ENCODE data around the gene ASPSCR1. TPM values are rescaled to one million over a fixed set of nuclear protein-coding genes. Genes with fewer than 3 reads are reported as not detected.
A peak's percentile ranks its signal among the peaks of the same experiment; 100 is the strongest.

Gene ASPSCR1
- total and polyA plus RNA-seq, 2 of the 13 experiments (the other 11 are each of a cell fraction or from before 2014, with no cell fraction given): 274 to 314 TPM

GRCh38 chr17:82016061-82016874, 38.8 kb downstream of the ASPSCR1 start (continued):
- no peak for TF ChIP-seq MXD3 (CRISPR knock-in tag; IDR thresholded peaks at IDR 0.05)
- no peak for TF ChIP-seq ZNF614 (CRISPR knock-in tag; IDR thresholded peaks at IDR 0.05; ENCODE audit: borderline replicate concordance)
- no peak for TF ChIP-seq ZNF609 (CRISPR knock-in tag; IDR thresholded peaks at IDR 0.05; ENCODE audit: borderline replicate concordance)
- no peak for TF ChIP-seq PHF5A (CRISPR knock-in tag; IDR thresholded peaks at IDR 0.05; ENCODE audit: low read depth, unreplicated experiment)
- no peak for TF ChIP-seq ZNF850 (CRISPR knock-in tag; conservative IDR thresholded peaks at IDR 0.05)
- 0 out of 2 replicates have a peak, but pooled peaks have one; percentile 12 for TF ChIP-seq ATF3 (CRISPR knock-in tag; IDR thresholded peaks at IDR 0.05)
- no peak for TF ChIP-seq POLR2A (IDR thresholded peaks at IDR 0.05; ENCODE audit: insufficient read depth in 1 of 2, low read depth in 2 of 2, low read length in 2 of 2)
- no peak for TF ChIP-seq MTA3 (CRISPR knock-in tag; IDR thresholded peaks at IDR 0.05)
- TF ChIP-seq ZNF589 (CRISPR knock-in tag; conservative IDR thresholded peaks at IDR 0.05): peak; percentile 57; the same call in 1 of the 2 replicates
- 0 out of 2 replicates have a peak, but pooled peaks have one; percentile 6 for TF ChIP-seq NKX3-1 (CRISPR knock-in tag; IDR thresholded peaks at IDR 0.05)
- TF ChIP-seq AFF4 (CRISPR knock-in tag; IDR thresholded peaks at IDR 0.05): peak; percentile 30; the same call in 1 of the 2 replicates
- 0 out of 2 replicates have a peak, but pooled peaks have one; percentile 20 for TF ChIP-seq BATF2 (CRISPR knock-in tag; IDR thresholded peaks at IDR 0.05)
- no peak for TF ChIP-seq ZNF713 (CRISPR knock-in tag; IDR thresholded peaks at IDR 0.05)
- TF ChIP-seq AKAP8 (CRISPR knock-in tag; IDR thresholded peaks at IDR 0.05): peak; percentile 98
- TF ChIP-seq RAD21 (CRISPR knock-in tag; IDR thresholded peaks at IDR 0.05): no peak
- TF ChIP-seq ZNF883 (CRISPR knock-in tag; IDR thresholded peaks at IDR 0.05; ENCODE audit: not compliant biosample characterization): peak; percentile 47
- no peak for TF ChIP-seq ZNF839 (CRISPR knock-in tag; IDR thresholded peaks at IDR 0.05; ENCODE audit: borderline replicate concordance)
- TF ChIP-seq MATR3 (CRISPR knock-in tag; IDR thresholded peaks at IDR 0.05): 0 out of 2 replicates have a peak, but pooled peaks have one; percentile 92
- TF ChIP-seq NR2F2 (IDR thresholded peaks at IDR 0.05; ENCODE audit: borderline replicate concordance, low read depth): no peak
